PFSK-1 (cell line): ENCODE measurements around the gene GLTPD2.

Experiments used
- FOXP2 ChIP-seq: optimal IDR thresholded peaks from 2 replicates; pipeline ENCODE3; 2011; ENCODE audit warnings: borderline replicate concordance, control low read depth, inconsistent platforms; ENCODE audit not compliant: insufficient read depth; ENCODE audit errors: extremely low read length, extremely low read depth
- POLR2AphosphoS5 ChIP-seq: IDR thresholded peaks from 2 replicates; pipeline ENCODE4 v1.6.1; 2012; ENCODE audit warnings: low read depth, mild to moderate bottlenecking, control low read depth, low read length, moderate library complexity
- SIN3A ChIP-seq: IDR thresholded peaks from 2 replicates; pipeline ENCODE4 v1.6.1; 2012; ENCODE audit warnings: mild to moderate bottlenecking, low read length, moderate library complexity, borderline replicate concordance; ENCODE audit not compliant: insufficient read depth
- TAF1 ChIP-seq: IDR thresholded peaks from 2 replicates; pipeline ENCODE4 v1.6.1; 2012; ENCODE audit warnings: low read length, control low read depth, borderline replicate concordance; ENCODE audit not compliant: insufficient read depth
- TF ChIP-seq, protein P1 (sequence below), 2 experiments: IDR thresholded peaks; 2 replicates each; pipeline versions ENCODE4 v1.6.1 to v1.8.0; 2011 to 2012; ENCODE audit warnings: low read depth in 2 of 2, low read length in 2 of 2, control low read depth in 1 of 2, inconsistent platforms in 1 of 2, mild to moderate bottlenecking in 1 of 2, moderate library complexity in 1 of 2; ENCODE audit not compliant: insufficient read depth in 1 of 2

Gene GLTPD2

GRCh38 chr17:4764595-4764994, 24.2 kb upstream of the GLTPD2 start:
- TF ChIP-seq, protein P1, sequence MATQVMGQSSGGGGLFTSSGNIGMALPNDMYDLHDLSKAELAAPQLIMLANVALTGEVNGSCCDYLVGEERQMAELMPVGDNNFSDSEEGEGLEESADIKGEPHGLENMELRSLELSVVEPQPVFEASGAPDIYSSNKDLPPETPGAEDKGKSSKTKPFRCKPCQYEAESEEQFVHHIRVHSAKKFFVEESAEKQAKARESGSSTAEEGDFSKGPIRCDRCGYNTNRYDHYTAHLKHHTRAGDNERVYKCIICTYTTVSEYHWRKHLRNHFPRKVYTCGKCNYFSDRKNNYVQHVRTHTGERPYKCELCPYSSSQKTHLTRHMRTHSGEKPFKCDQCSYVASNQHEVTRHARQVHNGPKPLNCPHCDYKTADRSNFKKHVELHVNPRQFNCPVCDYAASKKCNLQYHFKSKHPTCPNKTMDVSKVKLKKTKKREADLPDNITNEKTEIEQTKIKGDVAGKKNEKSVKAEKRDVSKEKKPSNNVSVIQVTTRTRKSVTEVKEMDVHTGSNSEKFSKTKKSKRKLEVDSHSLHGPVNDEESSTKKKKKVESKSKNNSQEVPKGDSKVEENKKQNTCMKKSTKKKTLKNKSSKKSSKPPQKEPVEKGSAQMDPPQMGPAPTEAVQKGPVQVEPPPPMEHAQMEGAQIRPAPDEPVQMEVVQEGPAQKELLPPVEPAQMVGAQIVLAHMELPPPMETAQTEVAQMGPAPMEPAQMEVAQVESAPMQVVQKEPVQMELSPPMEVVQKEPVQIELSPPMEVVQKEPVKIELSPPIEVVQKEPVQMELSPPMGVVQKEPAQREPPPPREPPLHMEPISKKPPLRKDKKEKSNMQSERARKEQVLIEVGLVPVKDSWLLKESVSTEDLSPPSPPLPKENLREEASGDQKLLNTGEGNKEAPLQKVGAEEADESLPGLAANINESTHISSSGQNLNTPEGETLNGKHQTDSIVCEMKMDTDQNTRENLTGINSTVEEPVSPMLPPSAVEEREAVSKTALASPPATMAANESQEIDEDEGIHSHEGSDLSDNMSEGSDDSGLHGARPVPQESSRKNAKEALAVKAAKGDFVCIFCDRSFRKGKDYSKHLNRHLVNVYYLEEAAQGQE (IDR thresholded peaks at IDR 0.05; ENCODE audit: insufficient read depth in 1 of 2, low read depth in 2 of 2, low read length in 2 of 2) = no peak
- no peak for TF ChIP-seq POLR2AphosphoS5
- no peak for TF ChIP-seq TAF1
- no peak for TF ChIP-seq FOXP2
- TF ChIP-seq SIN3A = no peak

GRCh38 chr17:4766201-4766600, 22.6 kb upstream of the GLTPD2 start:
- no peak for TF ChIP-seq POLR2AphosphoS5

DNA sequence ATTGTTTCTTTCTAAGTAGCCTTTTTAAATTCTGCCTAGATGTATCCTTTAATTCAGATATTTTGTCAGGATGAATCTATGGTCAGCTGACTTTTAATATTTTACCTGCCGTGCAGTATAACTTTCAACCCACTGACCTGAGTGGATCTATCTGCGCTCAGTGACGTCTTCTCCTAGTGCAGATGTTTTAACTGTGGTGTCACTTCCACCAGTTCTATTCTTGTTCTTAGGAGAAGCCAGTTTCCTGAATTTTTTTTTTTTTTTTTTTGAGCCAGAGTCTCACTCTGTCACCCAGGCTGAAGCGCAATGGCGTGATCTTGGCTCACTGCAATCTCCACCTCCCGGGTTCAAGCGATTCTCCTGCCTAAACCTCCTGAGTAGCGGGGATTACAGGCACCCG, 22.0 kb upstream of the GLTPD2 start:
- TF ChIP-seq TAF1 = no peak
- TF ChIP-seq, protein P1 (IDR thresholded peaks at IDR 0.05; ENCODE audit: insufficient read depth in 1 of 2, low read depth in 2 of 2, low read length in 2 of 2) = no peak
- no peak for TF ChIP-seq FOXP2
- no peak for TF ChIP-seq SIN3A
- TF ChIP-seq POLR2AphosphoS5 = no peak

GRCh38 chr17:4768298-4768697, 20.5 kb upstream of the GLTPD2 start:
- no peak for TF ChIP-seq TAF1
- TF ChIP-seq POLR2AphosphoS5 = no peak
- no peak for TF ChIP-seq SIN3A
- TF ChIP-seq FOXP2 = no peak
- TF ChIP-seq, protein P1 (IDR thresholded peaks at IDR 0.05; ENCODE audit: insufficient read depth in 1 of 2, low read depth in 2 of 2, low read length in 2 of 2) = no peak

GRCh38 chr17:4769628-4770027, 19.1 kb upstream of the GLTPD2 start:
- TF ChIP-seq TAF1 (no peak), FOXP2 (no peak), POLR2AphosphoS5 (no peak), SIN3A (no peak)
- TF ChIP-seq, protein P1 (IDR thresholded peaks at IDR 0.05; ENCODE audit: insufficient read depth in 1 of 2, low read depth in 2 of 2, low read length in 2 of 2) = no peak
